Measurements from ENCODE around the gene TEAD1. TPM values are rescaled to one million over a fixed set of nuclear protein-coding genes. Genes with fewer than 3 reads are reported as not detected.

Gene TEAD1
- total and polyA plus RNA-seq, 9 of the 15 experiments (the other 6 are each of a cell fraction or from before 2014, with no cell fraction given), result 1.7 to 17.7 (median 10.8) TPM

- TF ChIP-seq CHD7 (IDR thresholded peaks at IDR 0.05; ENCODE audit: low read depth, low read length), result no peak
- no peak for TF ChIP-seq ZNF146 (CRISPR knock-in tag; IDR thresholded peaks at IDR 0.05; ENCODE audit: unreplicated experiment)
- no peak for TF ChIP-seq ZNF655 (CRISPR knock-in tag; IDR thresholded peaks at IDR 0.05)
- TF ChIP-seq KLF10 (CRISPR knock-in tag; IDR thresholded peaks at IDR 0.05), result no peak
- no peak for TF ChIP-seq CBX3 (IDR thresholded peaks at IDR 0.05; ENCODE audit: borderline replicate concordance in 1 of 2, low read length in 2 of 2)
- TF ChIP-seq USF2 (CRISPR knock-in tag; IDR thresholded peaks at IDR 0.05), result no peak
- TF ChIP-seq, protein P1, sequence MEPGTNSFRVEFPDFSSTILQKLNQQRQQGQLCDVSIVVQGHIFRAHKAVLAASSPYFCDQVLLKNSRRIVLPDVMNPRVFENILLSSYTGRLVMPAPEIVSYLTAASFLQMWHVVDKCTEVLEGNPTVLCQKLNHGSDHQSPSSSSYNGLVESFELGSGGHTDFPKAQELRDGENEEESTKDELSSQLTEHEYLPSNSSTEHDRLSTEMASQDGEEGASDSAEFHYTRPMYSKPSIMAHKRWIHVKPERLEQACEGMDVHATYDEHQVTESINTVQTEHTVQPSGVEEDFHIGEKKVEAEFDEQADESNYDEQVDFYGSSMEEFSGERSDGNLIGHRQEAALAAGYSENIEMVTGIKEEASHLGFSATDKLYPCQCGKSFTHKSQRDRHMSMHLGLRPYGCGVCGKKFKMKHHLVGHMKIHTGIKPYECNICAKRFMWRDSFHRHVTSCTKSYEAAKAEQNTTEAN (CRISPR knock-in tag; IDR thresholded peaks at IDR 0.05), result no peak
- no peak for TF ChIP-seq PHF20 (IDR thresholded peaks at IDR 0.05; ENCODE audit: partially characterized antibody)
- TF ChIP-seq TAL1 (IDR thresholded peaks at IDR 0.05), result no peak
- no peak for TF ChIP-seq TEAD4 (IDR thresholded peaks at IDR 0.05; ENCODE audit: low read length)
- no peak for TF ChIP-seq TEAD4 (CRISPR knock-in tag; IDR thresholded peaks at IDR 0.05; ENCODE audit: borderline replicate concordance)
- no peak for TF ChIP-seq TCF7L2 (IDR thresholded peaks at IDR 0.05; ENCODE audit: low read depth, low read length)
Measured at GRCh38 chr11:12871241-12871640, 197.0 kb downstream of the TEAD1 start (continued).
